HG03175 (cell line): ENCODE measurements around the gene DDX59.
"Not testable (repeated sequence)": the region's sequence is repeated elsewhere in the genome, so short reads cannot be mapped to it uniquely, and the experiment has no call there.

Experiments used
- ATAC-seq: cut with Tn5 transposase; IDR thresholded peaks from one replicate; pipeline ENCODE4 v1.9.1; 2021; ENCODE audit warnings: mild to moderate bottlenecking, moderate library complexity; ENCODE audit not compliant: unreplicated experiment

DDX59 gene

GRCh38 chr1:200630515-200630899, 39.2 kb downstream of the DDX59 start:
- ATAC-seq = not testable (repeated sequence)

- no peak for ATAC-seq
Observed at GRCh38 chr1:200629876-200630514, 39.7 kb downstream of the DDX59 start.

DNA sequence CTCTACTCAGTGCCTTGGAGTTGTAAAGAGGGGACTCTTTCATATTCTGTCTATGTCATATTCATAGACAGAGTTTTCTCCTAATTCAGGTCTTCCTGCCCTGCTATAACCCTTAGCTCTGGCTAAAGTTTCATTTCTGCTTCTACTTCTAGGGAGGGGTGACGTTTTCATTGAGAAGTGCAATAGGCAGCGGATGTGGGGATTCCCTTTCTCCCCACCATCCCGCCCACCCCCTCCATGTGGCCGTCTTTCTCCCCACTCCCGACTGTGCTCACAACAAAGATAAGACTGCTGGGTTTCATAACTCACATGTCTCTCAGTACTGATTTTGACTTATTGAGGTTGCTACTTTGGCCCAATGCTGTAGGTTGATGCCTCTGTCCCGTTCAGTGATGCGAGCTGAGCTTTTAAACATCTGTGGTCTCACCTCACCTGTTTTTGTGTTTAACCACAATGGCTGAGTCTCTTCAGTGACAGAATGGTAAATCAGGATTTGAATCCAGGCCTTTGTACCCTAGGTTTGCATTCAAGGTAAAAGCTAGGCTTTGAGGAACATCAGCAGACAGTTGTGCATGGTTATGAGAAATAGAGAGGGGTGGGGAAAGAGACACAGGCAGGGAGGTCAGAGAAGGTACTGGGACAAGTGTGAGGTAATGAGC, 41.4 kb downstream of the DDX59 start:
- ATAC-seq = peak; percentile 72

DNA sequence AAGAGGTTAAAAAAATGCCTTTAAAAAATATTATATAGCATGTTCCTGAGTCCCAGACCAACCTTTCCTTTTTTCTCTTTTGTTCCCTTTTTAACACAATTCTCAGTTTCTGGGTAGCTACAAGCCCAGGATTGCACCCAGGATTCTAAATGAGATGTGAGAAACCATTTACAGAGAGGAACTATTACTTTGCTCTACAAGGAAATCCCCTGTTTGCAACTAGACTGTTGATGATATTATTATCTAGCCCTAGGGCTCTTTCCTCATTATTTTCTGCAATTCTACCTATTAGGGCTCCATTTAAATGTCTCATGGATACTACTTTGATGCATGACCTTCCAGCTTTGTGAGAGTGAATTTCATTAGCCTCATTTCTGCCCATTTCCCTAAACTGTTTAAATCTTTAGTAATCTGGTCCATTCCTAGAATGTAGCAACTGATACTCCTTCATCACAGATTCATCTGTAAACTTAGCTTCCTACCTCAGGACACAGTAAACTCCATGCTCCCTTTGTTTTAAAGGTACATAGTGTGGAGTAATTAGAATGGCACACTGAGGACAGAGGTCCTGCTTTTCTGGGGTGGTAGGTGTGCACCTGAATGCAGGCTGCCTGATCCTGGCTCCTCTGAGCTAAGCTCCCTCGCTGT, 42.0 kb downstream of the DDX59 start:
- ATAC-seq = no peak

- no peak for ATAC-seq
Observed at GRCh38 chr1:200626853-200627534, 42.7 kb downstream of the DDX59 start.

DNA sequence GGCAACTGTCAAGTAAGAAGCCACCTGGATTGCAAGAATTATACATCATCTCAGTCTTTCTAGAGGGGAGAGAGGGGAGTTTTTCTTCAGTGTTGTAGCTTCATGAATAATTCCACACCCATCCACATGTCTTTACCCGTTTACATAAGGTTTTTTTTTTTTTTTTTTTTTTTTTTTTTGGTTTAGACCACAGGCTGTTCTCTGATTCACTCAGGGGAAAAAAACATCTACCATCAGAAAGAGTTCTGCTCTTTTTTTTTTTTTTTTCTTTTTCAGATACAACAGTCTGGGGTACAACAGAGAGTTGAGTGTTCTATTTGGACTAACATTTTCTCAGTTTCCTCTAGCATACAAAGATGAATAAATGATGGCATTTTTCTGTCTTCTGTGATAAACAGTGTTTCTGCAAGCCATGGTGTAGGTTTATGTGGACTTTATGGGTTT, 44.3 kb downstream of the DDX59 start:
- ATAC-seq = no peak

DNA sequence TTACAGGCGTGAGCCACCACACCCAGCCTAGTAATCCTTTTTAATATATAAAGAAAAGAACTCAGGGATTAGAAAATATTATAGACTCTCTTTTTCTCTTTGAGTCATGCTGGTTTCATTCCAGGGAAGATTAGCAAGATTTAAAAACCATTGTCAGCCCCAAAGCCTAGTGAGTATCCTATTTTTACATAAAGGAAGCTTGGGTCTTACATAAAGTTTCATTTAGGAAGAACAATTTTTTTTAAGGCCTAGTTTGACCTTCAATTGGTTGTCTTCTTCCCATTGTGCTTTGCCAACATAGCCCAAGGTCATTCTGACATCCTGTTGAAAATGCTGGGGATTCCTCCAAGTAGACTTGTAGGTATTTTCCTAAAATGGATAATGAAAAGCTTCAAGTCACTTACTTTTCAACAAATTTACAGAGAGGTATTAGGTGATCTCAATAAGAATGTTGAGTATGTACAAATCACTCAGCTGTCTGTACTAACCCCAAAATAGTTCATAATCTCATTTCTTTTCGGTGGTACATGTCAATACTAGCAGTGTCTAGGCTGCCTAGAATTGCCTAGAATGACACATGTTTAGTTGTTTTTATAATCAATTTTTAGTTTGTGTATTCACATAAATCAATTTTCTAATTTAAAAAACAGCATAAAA, 44.9 kb downstream of the DDX59 start:
- ATAC-seq = no peak

GRCh38 chr1:200620273-200621131, 49.2 kb downstream of the DDX59 start, which contains the start of gene KIF14:
Gene KIF14 (minus strand): TSS chr1:200620751. CDS start chr1:200618723, 2,028 bp downstream.
- peak; percentile 96 for ATAC-seq

DNA sequence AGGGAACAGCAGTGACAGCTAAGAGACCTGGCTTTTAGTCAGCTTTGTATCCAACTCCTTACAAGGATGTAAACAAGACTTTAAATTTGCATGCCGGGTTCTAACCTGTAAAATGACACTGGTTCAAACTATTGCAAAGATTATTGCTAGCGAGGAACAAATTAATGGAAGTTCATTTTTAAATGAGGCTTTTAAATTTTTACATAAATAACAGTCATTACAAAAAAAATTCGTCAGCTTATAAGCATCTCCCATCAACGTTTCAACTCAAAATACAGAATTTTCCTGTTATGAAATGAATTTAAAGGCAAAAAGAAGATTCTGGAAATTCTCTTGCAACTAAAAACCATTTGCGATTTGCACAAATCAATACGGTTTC, 49.8 kb downstream of the DDX59 start:
- no peak for ATAC-seq

DNA sequence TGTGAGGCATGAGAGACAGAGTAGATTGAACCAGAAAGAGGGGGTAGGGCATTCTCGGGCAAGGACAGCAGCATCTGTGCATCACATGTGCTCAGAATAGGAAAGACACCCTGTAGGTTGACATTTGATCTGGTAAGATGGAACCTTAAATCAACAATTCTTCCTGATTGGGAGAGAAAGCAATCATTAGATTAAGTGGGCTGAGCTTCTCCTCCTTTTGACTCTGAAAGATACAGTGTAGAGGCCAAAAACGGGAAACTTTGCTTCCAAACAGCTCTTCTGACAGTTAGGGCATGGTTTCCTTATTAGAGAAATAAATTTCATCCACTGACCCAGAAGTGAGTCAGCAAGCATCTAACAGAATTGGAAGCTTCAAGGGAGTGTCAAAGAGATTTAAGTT, 58.9 kb downstream of the DDX59 start:
- ATAC-seq = no peak

GRCh38 chr1:200602632-200603031, 67.1 kb downstream of the DDX59 start:
- no peak for ATAC-seq
